Activated CD4-positive, CD25-positive, alpha-beta regulatory T cell treated with anti-CD3 and anti-CD28 coated beads, Interleukin-2, amount 50 U/mL, for 72 hours (primary cell): ENCODE results near the gene MUC5AC.
"Not testable (repeated sequence)": the region's sequence is repeated elsewhere in the genome, so short reads cannot be mapped to it uniquely, and the experiment has no call there.

ENCODE experiments used
- DNase-seq: peaks from one replicate; pipeline ENCODE4 v3.0.0; 2021

The MUC5AC gene

DNA sequence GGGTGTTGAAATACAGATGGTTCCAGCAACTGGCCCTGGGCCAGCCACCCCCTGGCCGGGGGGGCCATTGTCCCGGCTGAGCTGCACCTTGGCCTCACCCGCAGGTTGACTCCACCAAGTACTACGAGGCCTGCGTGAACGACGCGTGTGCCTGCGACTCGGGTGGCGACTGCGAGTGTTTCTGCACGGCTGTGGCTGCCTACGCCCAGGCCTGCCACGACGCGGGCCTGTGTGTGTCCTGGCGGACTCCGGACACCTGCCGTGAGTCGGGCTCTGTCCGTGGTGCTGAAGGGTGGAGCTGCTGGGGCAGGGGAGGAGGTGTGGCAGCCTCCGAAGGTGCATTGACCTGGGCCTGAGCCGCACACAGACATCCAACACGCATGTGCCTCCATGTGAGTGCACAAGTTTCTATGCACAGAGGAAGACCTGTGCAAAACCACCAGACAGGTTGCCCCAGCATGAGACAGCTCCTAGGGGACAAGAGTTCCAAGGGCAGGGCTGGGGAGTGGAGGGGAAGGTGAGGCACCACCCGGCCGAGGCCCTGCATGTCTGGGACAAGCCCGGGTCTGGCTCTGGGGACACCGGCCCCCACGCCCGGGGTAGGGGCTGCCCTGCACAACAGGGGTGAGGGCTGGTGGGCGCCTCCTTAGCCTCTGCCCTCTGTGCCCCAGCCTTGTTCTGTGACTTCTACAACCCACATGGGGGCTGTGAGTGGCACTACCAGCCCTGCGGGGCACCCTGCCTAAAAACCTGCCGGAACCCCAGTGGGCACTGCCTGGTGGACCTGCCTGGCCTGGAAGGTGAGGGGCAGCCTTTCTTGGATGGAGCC is 81.2 kb downstream of the MUC5AC start:
- no peak for DNase-seq

DNA sequence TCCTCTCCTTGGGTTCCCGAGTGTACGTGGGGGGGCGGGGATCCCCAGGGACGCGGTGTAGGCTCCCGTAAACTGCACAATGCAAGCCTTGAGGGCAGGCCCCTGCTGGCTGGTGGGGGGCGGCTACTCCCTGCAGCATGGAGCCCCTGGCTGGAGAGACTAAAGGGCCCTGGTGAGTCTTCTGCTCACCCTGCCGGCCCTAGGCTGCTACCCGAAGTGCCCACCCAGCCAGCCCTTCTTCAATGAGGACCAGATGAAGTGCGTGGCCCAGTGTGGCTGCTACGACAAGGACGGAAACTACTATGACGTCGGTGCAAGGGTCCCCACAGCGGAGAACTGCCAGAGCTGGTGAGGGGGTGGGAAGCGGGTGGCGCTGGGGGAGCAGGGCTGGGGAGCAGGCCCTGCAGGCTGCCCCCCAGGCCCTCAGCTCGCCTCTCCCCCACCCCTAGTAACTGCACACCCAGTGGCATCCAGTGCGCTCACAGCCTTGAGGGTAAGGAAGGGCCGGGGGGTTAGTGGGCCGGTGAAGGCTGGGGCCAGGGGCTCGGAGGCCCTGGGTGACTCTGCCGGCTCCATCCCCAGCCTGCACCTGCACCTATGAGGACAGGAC is 81.9 kb downstream of the MUC5AC start:
- DNase-seq: no peak

DNA sequence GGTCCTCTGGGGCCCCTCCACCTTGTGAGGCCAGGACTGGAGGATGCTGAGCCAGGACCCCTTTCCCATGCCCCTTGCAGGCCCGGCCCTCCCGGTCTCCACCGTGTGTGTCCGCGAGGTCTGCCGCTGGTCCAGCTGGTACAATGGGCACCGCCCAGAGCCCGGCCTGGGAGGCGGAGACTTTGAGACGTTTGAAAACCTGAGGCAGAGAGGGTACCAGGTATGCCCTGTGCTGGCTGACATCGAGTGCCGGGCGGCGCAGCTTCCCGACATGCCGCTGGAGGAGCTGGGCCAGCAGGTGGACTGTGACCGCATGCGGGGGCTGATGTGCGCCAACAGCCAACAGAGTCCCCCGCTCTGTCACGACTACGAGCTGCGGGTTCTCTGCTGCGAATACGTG is 83.0 kb downstream of the MUC5AC start:
- DNase-seq: no peak

DNA sequence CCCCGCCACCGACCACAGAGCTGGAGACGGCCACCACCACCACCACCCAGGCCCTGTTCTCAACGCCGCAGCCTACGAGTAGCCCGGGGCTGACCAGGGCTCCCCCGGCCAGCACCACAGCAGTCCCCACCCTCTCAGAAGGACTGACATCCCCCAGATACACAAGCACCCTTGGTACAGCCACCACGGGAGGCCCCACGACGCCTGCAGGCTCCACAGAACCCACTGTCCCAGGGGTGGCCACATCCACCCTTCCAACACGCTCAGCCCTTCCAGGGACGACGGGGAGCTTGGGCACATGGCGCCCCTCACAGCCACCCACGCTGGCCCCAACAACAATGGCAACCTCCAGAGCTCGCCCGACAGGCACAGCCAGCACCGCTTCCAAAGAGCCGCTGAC is 84.0 kb downstream of the MUC5AC start:
- DNase-seq: no peak

DNA sequence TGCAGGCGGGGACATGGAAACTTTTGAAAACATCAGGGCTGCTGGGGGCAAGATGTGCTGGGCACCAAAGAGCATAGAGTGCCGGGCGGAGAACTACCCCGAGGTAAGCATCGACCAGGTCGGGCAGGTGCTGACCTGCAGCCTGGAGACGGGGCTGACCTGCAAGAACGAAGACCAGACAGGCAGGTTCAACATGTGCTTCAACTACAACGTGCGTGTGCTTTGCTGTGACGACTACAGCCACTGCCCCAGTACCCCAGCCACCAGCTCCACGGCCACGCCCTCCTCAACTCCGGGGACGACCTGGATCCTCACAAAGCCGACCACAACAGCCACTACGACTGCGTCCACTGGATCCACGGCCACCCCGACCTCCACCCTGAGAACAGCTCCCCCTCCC is 84.5 kb downstream of the MUC5AC start:
- no peak for DNase-seq

DNA sequence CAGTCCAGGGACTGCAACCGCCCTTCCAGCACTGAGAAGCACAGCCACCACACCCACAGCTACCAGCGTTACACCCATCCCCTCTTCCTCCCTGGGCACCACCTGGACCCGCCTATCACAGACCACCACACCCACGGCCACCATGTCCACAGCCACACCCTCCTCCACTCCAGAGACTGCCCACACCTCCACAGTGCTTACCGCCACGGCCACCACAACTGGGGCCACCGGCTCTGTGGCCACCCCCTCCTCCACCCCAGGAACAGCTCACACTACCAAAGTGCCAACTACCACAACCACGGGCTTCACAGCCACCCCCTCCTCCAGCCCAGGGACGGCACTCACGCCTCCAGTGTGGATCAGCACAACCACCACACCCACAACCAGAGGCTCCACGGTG is 85.0 kb downstream of the MUC5AC start:
- not testable (repeated sequence) for DNase-seq

DNA sequence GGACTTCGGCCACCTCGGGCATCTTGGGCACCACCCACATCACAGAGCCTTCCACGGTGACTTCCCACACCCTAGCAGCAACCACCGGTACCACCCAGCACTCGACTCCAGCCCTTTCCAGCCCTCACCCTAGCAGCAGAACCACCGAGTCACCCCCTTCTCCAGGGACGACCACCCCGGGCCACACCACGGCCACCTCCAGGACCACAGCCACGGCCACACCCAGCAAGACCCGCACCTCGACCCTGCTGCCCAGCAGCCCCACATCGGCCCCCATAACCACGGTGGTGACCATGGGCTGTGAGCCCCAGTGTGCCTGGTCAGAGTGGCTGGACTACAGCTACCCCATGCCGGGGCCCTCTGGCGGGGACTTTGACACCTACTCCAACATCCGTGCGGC is 85.8 kb downstream of the MUC5AC start:
- not testable (repeated sequence) for DNase-seq

DNA sequence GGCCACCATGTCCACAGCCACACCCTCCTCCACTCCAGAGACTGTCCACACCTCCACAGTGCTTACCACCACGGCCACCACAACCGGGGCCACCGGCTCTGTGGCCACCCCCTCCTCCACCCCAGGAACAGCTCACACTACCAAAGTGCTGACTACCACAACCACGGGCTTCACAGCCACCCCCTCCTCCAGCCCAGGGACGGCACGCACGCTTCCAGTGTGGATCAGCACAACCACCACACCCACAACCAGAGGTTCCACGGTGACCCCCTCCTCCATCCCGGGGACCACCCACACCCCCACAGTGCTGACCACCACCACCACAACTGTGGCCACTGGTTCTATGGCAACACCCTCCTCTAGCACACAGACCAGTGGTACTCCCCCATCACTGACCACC is 86.8 kb downstream of the MUC5AC start:
- DNase-seq: not testable (repeated sequence)

DNA sequence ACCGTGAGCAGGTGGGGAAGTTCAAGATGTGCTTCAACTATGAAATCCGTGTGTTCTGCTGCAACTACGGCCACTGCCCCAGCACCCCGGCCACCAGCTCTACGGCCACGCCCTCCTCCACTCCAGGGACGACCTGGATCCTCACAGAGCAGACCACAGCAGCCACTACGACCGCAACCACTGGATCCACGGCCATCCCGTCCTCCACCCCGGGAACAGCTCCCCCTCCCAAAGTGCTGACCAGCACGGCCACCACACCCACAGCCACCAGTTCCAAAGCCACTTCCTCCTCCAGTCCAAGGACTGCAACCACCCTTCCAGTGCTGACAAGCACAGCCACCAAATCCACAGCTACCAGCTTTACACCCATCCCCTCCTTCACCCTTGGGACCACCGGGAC is 88.0 kb downstream of the MUC5AC start:
- DNase-seq: not testable (repeated sequence)

DNA sequence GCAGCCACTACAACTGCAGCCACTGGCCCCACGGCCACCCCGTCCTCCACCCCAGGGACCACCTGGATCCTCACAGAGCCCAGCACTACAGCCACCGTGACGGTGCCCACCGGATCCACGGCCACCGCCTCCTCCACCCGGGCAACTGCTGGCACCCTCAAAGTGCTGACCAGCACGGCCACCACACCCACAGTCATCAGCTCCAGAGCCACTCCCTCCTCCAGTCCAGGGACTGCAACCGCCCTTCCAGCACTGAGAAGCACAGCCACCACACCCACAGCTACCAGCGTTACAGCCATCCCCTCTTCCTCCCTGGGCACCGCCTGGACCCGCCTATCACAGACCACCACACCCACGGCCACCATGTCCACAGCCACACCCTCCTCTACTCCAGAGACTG is 88.5 kb downstream of the MUC5AC start:
- DNase-seq: not testable (repeated sequence)

DNA sequence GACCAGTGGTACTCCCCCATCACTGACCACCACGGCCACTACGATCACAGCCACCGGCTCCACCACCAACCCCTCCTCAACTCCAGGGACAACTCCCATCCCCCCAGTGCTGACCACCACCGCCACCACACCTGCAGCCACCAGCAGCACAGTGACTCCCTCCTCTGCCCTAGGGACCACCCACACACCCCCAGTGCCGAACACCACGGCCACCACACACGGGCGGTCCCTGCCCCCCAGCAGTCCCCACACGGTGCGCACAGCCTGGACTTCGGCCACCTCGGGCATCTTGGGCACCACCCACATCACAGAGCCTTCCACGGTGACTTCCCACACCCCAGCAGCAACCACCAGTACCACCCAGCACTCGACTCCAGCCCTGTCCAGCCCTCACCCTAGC is 89.3 kb downstream of the MUC5AC start:
- not testable (repeated sequence) for DNase-seq

DNA sequence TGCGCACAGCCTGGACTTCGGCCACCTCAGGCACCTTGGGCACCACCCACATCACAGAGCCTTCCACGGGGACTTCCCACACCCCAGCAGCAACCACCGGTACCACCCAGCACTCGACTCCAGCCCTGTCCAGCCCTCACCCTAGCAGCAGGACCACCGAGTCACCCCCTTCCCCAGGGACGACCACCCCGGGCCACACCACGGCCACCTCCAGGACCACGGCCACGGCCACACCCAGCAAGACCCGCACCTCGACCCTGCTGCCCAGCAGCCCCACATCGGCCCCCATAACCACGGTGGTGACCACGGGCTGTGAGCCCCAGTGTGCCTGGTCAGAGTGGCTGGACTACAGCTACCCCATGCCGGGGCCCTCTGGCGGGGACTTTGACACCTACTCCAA is 91.2 kb downstream of the MUC5AC start:
- DNase-seq: not testable (repeated sequence)

DNA sequence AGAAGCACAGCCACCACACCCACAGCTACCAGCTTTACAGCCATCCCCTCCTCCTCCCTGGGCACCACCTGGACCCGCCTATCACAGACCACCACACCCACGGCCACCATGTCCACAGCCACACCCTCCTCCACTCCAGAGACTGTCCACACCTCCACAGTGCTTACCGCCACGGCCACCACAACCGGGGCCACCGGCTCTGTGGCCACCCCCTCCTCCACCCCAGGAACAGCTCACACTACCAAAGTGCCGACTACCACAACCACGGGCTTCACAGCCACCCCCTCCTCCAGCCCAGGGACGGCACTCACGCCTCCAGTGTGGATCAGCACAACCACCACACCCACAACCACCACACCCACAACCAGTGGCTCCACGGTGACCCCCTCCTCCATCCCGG is 92.7 kb downstream of the MUC5AC start:
- DNase-seq: not testable (repeated sequence)
